Type B pancreatic cell (in vitro differentiated cells): ENCODE results near the gene HNRNPA0. TPM values are rescaled to one million over a fixed set of nuclear protein-coding genes. Genes with fewer than 3 reads are reported as not detected.

Source experiments
- DNase-seq: peaks from one replicate; pipeline ENCODE4 v3.0.0; 2021; ENCODE audit warnings: mixed read lengths; ENCODE audit not compliant: unreplicated experiment; ENCODE audit errors: extremely low spot score
- H3K27ac Mint-ChIP-seq: 2 replicates; pipeline ENCODE4 v1.8.0; 2021; ENCODE audit warnings: mild to moderate bottlenecking, mixed read lengths
- H3K27me3 Mint-ChIP-seq: 2 replicates; pipeline ENCODE4 v1.8.0; 2021; ENCODE audit warnings: mixed read lengths
- H3K36me3 Mint-ChIP-seq: 2 replicates; pipeline ENCODE4 v1.8.0; 2021; ENCODE audit warnings: mixed read lengths
- H3K4me1 Mint-ChIP-seq: one replicate; pipeline ENCODE4 v1.8.0; 2021; ENCODE audit warnings: mixed read lengths; ENCODE audit not compliant: unreplicated experiment
- H3K4me3 Mint-ChIP-seq: 2 replicates; pipeline ENCODE4 v1.8.0; 2021; ENCODE audit warnings: mild to moderate bottlenecking, mixed read lengths
- H3K9me3 Mint-ChIP-seq: 2 replicates; pipeline ENCODE4 v1.8.0; 2021; ENCODE audit warnings: mixed read lengths
- total RNA-seq: library from RNA; stranded (reverse); gene quantifications from 2 replicates; pipeline ENCODE4 v1.2.1, GENCODE V29; 2021; ENCODE audit warnings: low replicate concordance
- TF ChIP-seq, protein P1 (sequence below): fragments of 200-600 bp; sonication (generic); conservative IDR thresholded peaks from 2 replicates; pipeline ENCODE4 v1.5.0; 2021; ENCODE audit warnings: antibody characterized with exemption, mild to moderate bottlenecking

HNRNPA0 gene
- total RNA-seq, 1 donor from 2014 or later: 67.0 TPM

DNA sequence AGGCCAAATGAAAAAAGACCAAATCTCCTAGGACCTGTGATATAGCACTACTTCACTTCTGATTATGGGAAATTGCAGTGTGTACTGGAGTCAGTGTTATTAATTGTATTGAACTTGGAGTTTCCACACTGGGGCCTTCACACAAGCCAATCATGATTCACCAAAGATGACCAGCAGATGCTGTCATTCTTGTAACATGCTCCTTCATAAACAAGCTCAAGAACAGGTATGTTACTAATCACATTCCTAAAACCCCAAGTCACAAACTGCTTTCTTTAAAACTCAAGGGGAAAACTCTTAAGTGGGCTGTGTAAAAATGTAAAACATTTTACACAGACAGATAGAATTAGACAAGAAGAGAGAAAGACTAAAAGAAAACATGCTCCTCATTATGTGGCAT is 23.8 kb downstream of the HNRNPA0 start:
- Mint-ChIP-seq H3K9me3 (no peaks in the 10 kb centered on the region), H3K27me3 (no peaks in the 10 kb centered on the region), H3K4me1 (peaks cover 7% of the 10 kb centered on the region), H3K4me3 (no peak overlapping the region), H3K27ac (no peak overlapping the region), H3K36me3 (no peaks in the 10 kb centered on the region)
- TF ChIP-seq, protein P1, sequence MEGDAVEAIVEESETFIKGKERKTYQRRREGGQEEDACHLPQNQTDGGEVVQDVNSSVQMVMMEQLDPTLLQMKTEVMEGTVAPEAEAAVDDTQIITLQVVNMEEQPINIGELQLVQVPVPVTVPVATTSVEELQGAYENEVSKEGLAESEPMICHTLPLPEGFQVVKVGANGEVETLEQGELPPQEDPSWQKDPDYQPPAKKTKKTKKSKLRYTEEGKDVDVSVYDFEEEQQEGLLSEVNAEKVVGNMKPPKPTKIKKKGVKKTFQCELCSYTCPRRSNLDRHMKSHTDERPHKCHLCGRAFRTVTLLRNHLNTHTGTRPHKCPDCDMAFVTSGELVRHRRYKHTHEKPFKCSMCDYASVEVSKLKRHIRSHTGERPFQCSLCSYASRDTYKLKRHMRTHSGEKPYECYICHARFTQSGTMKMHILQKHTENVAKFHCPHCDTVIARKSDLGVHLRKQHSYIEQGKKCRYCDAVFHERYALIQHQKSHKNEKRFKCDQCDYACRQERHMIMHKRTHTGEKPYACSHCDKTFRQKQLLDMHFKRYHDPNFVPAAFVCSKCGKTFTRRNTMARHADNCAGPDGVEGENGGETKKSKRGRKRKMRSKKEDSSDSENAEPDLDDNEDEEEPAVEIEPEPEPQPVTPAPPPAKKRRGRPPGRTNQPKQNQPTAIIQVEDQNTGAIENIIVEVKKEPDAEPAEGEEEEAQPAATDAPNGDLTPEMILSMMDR: no peak
- no peak for DNase-seq

DNA sequence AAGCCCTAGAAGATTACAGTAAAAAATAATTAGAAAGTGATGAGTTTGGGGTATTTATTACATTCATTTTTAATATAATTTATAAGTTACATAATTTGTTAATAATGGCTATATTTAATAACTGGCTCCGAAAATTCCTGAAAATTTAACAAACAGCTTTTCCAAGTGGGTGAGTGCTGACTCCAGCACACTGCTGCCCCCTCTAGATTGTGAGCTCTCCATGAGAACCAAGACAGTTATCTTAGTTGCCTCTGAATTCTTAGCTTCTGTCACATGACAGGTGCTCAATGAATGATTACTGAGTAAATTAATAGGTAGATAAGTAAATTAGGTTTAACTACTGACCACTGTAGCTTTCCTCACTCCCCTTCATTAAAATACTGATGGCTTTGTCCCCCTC is 26.1 kb downstream of the HNRNPA0 start:
- DNase-seq: no peak
- Mint-ChIP-seq H3K36me3 (no peaks in the 10 kb centered on the region), H3K27ac (no peak overlapping the region)

GRCh38 chr5:137727623-137728022 is 26.5 kb downstream of the HNRNPA0 start:
- H3K27ac Mint-ChIP-seq: no peak overlapping the region

More for the DNA sequence above, 26.1 kb downstream of the HNRNPA0 start:
- Mint-ChIP-seq H3K9me3 (no peaks in the 10 kb centered on the region), H3K4me1 (peaks cover 7% of the 10 kb centered on the region), H3K4me3 (no peak overlapping the region), H3K27me3 (no peaks in the 10 kb centered on the region)
- TF ChIP-seq, protein P1: no peak

GRCh38 chr5:137724251-137724650 is 29.9 kb downstream of the HNRNPA0 start:
- Mint-ChIP-seq H3K27me3 (no peaks in the 10 kb centered on the region), H3K36me3 (no peaks in the 10 kb centered on the region), H3K4me3 (no peak overlapping the region), H3K27ac (no peak overlapping the region), H3K9me3 (no peaks in the 10 kb centered on the region), H3K4me1 (no peaks in the 10 kb centered on the region)
- no peak for DNase-seq
- TF ChIP-seq, protein P1: no peak

More at GRCh38 chr5:137727623-137728022, 26.5 kb downstream of the HNRNPA0 start:
- H3K36me3 Mint-ChIP-seq: no peaks in the 10 kb centered on the region
- H3K27me3 Mint-ChIP-seq: no peaks in the 10 kb centered on the region
- peaks cover 7% of the 10 kb centered on the region for H3K4me1 Mint-ChIP-seq
- no peak overlapping the region for H3K4me3 Mint-ChIP-seq
- no peak for DNase-seq
- TF ChIP-seq, protein P1: no peak
- H3K9me3 Mint-ChIP-seq: no peaks in the 10 kb centered on the region

GRCh38 chr5:137718611-137719010 is 35.6 kb downstream of the HNRNPA0 start:
- Mint-ChIP-seq H3K36me3 (peaks cover 9% of the 10 kb centered on the region), H3K27ac (no peak overlapping the region), H3K4me1 (no peaks in the 10 kb centered on the region), H3K27me3 (no peaks in the 10 kb centered on the region), H3K9me3 (no peaks in the 10 kb centered on the region), H3K4me3 (no peak overlapping the region)
- TF ChIP-seq, protein P1: no peak
- no peak for DNase-seq

DNA sequence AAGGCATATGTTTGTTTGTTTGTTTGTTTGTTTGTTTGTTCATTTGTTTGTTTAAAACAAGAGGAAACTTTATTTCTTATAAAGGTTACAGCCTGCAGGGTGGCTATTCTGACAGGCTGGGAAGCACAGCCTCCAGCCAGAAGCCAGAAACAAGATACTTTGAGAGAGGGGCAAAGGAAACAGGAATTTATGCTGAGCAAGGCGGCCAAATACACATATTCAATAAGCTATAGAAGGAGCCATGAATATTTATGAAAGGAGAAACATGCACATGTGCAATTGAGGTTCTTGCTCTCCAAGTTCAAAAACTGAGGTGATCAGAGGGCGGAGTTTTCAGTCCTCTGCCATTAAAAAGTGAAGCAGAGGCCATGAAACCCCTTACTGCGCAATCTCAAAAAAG is 37.8 kb downstream of the HNRNPA0 start:
- H3K4me1 Mint-ChIP-seq: no peaks in the 10 kb centered on the region
- H3K36me3 Mint-ChIP-seq: peaks cover 9% of the 10 kb centered on the region
- H3K4me3 Mint-ChIP-seq: no peak overlapping the region
- no peaks in the 10 kb centered on the region for H3K27me3 Mint-ChIP-seq
- H3K9me3 Mint-ChIP-seq: peaks cover 5% of the 10 kb centered on the region
- no peak for DNase-seq
- no peak overlapping the region for H3K27ac Mint-ChIP-seq
- TF ChIP-seq, protein P1: no peak
